ENCODE results near the gene AKAP7. TPM values are rescaled to one million over a fixed set of nuclear protein-coding genes. Genes with fewer than 3 reads are reported as not detected.
"Not testable (repeated sequence)": the region's sequence is repeated elsewhere in the genome, so short reads cannot be mapped to it uniquely, and the experiment has no call there.

The AKAP7 gene
- polyA plus RNA-seq (ENCODE audit: insufficient read length), result 15.2 TPM

DNA sequence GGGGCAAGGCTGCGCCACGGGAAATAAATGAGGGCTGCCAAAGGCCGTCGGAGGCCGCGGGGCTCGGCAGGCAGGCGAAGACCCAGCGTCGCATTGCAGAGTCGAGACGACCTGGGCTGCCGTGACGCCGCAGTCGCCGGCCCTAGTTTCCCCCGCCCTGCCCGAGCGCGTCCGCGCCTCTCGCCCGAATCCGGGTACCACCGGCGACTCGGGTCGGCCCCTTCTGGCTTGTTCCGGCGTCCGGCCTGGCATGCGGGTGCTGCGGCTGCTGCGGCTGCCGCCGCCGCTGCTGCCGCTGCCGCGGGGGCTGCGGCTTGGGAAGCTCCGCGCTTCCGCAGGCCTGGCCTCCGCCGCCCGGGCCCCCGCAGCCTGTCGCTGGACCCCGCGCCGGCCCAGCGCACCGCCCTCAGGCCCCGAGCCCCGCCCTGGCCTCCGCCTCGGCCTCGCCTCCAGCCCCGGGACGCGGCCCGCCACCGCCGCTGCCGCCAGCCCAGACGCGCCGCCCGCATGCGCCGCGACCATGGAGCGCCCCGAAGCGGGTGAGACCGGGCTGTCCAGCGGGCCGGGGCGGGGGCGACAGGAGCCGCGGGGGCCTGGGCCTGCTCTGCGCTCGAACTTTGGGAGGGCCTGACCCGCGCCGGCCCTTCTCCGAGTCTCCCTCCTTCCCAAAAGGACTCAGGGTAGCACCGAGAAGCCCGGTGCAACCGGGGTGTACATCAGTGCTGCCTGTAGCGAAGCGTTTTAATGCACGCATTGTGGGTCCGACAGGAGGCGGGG, at the start of gene AKAP7:
Gene AKAP7, plus strand, starts transcription at position 224 of the 777 bp plus-strand sequence. Its CDS starts 297 bp downstream, at position 521.
- peak; percentile 85 for DNase-seq

DNA sequence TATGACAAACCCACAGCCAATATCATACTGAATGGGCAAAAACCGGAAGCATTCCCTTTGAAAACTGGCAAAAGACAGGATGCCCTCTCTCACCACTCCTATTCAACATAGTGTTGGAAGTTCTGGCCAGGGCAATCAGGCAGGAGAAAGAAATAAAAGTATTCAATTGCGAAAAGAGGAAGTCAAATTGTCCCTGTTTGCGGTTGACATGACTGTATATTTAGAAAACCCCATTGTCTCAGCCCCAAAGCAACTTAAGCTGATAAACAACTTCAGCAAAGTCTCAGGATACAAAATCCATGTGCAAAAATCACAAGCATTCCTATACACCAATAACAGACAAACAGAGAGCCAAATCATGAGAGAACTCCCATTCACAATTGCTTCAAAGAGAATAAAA, 44.9 kb upstream of the AKAP7 start:
- not testable (repeated sequence) for DNase-seq

DNA sequence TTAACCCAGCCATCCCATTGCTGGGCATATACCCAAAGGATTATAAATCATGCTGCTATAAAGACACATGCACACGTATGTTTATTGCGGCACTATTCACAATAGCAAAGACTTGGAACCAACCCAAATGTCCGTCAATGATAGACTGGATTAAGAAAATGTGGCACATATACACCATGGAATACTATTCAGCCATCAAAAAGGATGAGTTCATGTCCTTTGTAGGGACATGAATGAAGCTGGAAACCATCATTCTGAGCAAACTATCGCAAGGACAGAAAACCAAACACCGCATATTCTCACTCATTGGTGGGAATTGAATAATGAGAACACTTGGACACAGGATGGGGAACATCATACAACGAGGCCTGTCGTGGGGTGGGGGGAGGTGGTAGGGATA, 43.3 kb upstream of the AKAP7 start:
- not testable (repeated sequence) for DNase-seq

DNA sequence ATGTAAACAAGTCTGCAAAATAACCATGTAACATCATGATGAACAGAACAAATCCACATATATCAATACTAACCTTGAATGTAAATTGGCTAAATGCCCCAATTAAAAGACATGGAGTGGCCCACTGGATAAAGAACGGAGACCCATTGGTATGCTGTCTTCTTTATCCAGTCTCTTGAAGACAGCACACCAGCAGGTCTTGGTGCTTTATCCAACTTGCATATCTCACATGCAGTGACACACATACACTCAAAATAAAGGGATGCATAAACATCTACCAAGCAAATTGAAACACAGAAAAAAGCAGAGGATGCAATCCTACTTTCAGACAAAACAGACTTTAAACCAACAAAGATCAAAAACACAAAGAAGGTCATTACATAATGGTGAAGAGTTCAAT, 41.9 kb upstream of the AKAP7 start:
- no peak for DNase-seq

DNA sequence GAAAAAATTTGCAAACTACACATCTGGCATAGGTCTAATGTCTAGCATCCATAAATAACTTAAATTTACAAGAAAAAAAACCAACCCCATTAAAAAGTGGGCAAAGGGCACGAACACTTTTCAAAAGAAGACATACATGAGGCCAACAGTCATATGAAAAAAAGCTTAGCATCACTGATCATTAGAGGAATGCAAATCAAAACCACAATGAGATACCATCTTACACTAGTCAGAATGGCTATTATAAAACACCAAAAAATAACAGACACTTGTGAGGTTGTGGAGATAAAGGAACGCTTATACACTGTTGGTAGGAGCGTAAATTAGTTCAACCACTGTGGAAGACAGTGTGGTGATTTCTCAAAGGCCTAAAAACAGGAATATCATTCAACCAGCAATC, 38.5 kb upstream of the AKAP7 start:
- DNase-seq, result no peak

DNA sequence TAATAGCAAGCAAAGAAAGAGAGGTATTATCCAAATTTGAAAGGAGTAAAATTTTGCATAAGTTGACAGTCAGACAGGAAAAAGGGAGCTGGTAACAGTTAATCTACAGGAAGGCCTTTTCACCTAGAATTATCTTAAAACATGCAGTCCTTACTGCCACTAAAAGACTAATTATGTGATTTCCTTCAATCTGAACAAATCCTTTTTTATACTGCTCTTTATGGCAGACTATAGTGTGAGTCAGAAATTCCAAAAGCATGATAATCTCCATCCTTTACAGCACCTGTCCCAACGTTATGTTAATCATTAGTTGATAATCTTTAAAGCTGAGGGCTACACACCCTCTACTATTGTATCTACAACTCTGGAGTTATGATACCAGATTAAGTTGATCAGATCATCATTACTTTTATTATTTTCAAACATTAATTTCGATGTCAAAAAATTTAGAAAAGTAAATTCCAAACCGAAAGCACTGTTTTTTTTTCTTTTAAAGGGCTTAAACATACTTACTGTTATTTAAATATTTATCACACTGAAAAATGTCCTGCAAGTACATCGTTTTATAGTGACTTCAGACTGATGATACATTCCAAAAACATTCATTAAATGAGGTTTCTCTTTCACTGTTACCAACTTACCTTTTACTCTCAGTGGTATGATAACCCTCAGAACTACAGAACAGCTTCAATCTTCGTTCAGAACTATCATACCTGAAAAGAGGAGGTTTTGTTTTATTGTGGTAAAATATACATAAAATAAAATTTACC, 33.2 kb upstream of the AKAP7 start:
- no peak for DNase-seq

DNA sequence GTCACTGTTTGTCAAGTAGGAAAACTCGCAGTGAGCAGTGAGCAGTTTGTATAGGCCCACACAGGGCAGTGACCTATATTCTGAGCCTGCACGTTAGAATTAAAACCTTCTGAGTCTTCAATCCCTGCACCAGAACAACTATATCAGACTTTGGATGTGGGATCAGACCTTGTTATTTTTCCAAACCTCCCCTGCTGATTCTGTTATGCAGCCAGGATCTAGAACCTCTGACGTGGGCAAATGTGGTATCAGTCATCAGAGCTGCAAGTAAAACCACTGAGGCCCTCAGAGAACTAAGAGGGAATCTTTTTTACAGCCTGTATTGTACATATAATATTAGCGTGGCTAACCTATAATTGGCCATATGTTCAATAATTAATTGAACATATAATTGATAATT, 32.0 kb upstream of the AKAP7 start:
- no peak for DNase-seq

DNA sequence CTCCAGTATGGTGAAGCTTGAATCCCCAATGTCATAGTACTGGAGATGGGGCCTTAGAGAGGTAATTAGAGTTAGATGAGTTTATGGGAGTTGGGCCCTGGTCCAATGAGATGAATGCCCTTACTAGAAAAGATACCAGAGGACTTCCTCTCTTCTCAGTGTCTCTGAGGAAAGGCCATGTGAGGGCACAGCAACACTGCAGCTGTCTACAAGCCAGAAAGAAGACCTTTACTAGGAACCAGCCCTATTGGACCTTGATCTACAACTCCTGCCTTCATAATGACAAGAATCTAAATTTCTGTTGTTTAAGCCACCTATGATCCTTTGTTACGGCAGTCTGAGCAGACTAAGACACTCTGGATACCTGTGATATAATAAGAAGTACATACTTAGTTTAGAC, 31.4 kb upstream of the AKAP7 start:
- DNase-seq, result no peak

DNA sequence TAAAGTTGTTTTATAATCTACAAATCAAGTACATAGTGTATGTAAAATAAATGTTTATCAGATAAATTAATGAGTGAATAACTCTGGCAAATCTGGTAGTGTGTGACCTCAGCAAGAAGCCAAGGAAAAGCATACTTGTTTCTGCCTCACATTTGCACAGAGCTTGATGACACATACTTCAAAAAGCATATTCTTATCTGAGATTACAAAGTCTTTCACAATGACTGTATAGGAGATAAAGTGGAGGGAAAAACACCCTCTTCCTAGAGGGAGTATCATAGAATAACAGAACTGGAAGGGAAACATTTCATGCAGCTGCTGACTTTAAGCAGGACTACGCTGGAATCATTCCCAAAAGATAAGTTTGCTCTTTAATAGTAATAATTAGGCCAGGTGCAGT, 28.1 kb upstream of the AKAP7 start:
- no peak for DNase-seq

DNA sequence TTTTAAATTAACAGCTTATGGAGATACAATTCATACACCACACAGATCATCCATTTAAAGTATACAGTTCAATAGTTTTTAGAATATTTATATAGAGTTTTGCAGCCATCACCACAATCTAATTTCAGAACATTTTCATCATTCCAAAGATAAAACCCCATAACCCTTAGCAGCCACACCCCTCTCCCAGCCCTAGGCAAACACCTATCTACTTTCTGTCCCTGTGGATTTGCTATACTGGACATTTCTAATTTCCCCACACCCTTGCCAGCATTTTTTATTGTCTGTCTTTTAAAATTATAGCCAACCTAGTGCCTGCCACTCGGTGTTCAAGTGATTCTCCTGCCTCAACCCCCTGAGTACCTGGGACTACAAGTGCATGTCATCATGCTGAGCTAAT, 23.0 kb upstream of the AKAP7 start:
- no peak for DNase-seq

DNA sequence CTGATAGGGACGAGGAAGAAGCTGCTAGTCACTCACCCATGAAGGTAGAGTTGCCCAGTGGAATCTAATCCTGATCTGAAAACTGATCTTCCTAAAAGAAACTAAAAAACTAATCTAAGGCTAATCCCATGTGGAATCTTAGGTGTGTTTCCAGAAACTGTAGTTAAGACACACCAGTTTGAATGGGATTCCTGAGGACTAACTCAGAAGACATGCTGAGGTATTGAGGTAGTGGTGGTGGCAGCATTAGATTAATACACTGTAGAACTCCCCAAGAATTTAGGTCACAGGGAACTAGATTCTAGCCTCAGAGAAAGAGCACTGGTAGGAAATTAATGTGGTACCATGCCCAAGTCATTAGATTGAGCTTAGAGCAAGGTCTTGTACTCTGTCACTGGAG, 19.6 kb upstream of the AKAP7 start:
- no peak for DNase-seq

DNA sequence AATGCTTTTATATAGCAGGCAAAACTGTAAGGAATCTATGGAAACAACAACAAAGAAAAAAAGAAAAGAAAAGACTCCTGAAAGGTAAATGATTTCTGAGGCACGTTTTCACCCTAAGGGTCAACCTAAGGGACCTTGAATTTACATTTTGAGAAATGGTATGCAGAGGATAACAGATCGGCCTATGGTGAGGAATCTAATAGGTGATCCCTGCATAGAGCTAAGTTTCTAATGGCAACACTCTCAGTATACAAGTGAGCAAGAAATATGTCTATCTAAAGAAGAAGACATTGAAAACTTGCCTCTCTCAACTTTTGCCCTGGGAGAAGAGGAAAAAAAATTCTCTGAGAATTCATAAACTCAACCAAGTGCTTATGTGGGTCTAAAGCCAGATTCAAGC, 18.9 kb upstream of the AKAP7 start:
- DNase-seq, result no peak

DNA sequence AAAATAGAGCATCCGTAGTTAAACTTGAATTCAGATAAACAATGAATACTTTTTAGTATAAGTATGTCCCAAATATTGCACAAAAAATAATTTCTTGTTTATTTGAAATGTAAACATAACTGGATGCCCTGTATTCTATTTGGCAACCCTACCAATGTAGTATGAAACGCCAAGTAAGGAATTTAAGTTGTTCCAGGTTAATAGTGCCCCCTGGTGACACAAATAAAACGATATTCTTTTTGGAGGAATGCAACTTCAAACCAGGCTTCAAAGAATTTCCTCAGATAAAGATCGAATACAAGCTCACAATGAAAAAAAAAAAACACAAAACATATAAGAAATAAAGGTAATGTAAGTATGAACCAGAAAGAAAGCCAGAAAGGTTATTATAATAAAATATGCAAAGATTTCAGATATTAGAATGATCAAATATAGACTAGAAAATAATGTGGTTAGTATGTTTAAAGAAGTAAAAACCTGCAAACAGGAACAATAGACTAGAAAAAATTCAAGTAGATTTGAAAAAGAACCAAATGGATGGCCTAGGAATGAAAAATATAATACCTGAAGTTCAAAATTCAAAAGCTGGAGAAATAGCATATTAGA, 18.4 kb upstream of the AKAP7 start:
- no peak for DNase-seq

DNA sequence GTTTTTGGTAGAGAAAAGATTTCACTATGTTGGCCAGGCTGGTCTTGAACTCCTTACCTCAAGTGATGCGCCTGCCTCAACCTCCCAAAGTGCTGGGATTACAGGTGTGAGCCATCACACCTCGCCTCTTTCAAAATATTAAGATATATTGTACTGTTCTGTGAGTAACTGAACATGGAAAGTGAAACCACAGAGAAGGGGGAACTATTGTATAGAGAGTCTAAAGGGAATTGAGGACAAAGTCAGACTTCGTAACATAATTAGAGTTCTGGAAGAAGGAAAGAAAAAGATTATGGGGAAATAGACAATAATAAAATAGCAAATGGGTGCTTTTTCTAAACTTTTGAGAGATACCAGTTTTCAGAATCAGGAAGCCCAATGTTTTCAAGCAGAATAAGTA, 17.4 kb upstream of the AKAP7 start:
- DNase-seq, result no peak

DNA sequence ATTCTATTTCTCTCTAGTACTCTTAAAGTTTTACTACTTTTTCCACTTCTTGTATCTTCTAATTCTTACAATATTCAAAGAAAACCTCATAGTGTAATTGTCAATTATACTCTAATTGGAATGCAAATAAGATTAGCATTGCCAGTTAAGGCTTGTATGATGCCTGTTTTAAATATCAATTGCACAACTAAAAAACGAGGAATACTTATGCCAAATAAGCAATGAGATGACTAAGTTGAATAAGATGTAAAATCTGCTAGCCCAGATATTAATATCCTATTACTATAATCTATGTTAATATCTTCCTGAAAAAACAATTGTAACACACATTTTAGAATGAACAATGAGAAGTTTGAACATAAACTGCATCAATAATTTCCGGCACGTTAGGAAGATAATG, 13.3 kb upstream of the AKAP7 start:
- DNase-seq, result no peak

DNA sequence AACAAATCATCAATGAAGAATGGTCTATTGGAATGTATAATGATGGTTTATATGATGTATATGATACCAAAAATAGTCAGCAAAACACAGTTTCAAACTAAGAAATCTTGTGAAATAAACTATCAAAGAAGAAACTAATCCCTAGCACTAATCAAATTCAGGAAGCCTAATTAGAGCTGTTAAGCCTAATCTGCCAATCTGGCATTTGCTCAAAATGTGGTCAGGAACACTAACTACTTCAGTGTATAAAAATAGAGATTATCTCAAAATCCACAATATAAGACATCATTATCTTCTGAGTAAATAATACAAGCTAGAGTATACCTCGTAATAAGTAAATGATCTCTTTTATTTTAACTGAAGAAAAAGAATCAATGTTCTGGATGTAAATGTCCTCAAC, 12.8 kb upstream of the AKAP7 start:
- no peak for DNase-seq

DNA sequence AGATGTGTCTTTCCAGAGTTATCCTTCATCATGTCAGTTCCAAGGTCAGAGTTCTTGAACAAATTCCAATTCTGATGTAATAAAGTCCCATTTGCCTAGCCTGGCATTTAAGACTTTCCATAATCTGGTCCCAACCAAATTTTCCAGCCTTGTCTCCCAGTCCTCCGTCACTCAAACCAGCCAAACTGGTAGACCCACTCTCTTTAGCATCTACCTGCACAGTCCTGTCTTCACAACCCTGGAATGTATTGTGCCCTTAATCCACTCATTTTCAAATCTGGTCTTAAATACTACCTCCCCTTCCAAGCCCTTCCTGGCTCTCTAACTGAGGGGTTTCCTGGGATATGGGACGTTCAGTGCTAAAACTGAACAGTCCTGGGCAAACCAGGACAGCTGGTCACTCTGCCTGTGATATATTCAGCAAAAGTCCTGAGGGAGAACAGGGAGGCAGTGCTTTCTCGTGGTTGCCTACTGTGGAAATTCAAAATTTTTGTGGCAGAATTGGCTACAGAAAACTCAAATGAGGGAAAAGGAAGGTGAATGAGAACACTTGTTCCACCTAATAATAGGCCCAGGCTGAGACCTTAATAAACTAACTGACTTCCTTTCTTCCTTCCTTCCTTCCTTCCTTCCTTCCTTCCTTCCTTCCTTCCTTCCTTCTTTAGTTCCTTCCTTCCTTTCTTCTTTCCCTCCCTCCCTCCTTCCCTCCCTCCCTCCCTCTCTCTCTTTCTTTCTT, 10.8 kb upstream of the AKAP7 start:
- DNase-seq, result no peak

DNA sequence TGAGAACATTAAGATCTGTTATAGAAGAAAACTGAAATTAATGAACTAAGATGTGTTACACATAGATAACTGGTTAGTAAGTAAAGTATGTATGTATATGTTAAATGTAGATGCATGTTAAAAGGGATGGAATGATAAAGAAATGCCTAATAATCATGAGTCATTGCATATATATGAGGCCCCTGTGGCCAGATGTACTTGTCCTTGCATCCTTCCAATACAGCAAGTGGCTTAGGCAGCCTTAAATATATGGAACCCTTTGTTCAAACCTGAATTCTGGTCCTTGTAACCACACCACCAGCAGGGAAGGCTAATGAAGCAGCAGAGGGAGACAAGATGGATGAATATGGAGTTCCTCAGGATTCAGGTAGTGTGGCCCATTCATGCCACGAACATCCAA, 9.8 kb upstream of the AKAP7 start:
- DNase-seq, result no peak

DNA sequence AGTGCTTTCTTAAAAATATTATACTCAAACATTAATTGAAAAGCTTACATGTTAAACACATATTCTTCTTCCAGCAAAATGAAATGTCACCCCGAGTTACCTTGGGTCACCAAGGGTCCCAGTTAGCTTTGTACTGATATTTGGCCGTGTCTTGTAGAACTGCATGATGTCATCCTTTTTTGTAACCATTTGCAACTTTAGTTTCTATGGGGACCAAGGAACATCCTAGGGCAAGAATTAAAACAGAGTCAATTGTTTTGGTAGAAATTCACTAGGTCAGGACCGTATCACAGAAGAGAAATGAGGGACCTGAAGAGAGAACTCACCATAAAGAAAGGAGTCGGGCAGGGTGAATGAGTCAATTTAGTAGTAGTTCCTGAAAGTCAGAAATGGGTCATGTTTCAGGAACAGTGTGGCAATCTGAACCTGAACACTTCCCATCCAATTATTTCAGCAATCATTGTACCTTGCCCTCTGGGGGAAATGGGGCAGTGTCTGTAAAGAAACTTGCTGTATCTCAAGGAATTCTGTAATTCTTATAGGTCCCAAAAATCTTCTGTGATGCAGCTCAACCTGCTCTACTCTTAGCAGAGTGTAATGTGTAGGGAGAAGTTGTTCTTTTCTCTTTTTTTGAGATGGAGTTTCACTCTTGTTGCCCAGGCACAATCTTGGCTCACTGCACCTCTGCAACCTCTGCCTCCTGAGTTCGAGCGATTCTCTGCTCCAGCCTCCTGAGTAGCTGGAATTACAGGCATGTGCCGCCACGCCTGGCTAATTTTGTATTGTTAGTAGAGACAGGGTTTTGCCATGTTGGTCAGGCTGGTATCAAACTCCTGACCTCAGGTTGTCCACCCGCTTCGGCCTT, 5.3 kb upstream of the AKAP7 start:
- no peak for DNase-seq

DNA sequence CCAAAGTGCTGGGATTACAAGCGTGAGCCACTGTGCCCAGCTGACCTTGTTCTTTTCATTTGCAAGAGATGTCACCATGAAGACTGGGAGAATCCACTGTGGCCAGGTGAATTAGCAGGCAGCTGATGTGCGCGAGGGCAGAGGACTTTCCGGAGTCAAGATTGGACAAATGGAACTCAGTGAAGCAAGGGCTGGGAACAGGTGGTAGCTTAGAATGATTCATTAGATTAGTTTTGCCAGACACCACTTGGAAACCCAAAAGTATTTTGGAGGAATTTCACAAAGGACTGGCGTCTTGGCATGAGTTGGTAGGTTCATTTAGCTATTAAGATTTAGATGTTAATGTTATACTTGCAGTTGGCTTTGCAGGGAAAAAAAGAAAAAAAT, 4.7 kb upstream of the AKAP7 start:
- DNase-seq, result no peak

DNA sequence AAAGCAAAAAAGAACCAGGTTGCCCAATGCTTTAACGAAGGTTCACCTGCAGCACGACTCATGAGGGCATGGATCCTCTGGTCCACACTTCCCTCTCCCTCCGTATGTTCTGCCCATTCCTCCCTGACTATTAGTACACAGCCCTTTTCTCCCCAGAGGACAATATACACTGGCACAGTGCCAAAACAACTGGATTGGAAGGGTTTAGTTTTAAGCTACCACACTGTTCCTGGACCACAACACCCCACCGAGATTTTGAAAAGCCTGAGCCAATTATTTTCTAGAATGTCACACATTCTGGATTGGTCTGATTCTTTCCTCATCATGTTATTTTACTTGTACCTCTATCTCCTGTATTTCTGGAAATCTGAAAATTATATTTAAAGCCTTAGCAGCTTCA, 2.9 kb upstream of the AKAP7 start:
- no peak for DNase-seq
